ENCODE measurements around the gene AAK1. TPM values are rescaled to one million over a fixed set of nuclear protein-coding genes. Genes with fewer than 3 reads are reported as not detected.

AAK1 gene
- total RNA-seq, 1 donor from 2014 or later = 20.8 TPM

- peak overlapping the region; percentile 64 for H3K27ac ChIP-seq
- H3K36me3 ChIP-seq = no peaks in the 10 kb centered on the region
- no peak for DNase-seq (ENCODE audit: low spot score)
- peak overlapping the region; percentile 59 for H3K9ac ChIP-seq
- Mint-ChIP-seq H3K27me3 (ENCODE audit: insufficient read depth, low read depth) (no peaks in the 10 kb centered on the region), H3K9me3 (no peaks in the 10 kb centered on the region), H3K4me1 (peaks cover 23% of the 10 kb centered on the region), H3K27ac (peak overlapping the region; percentile 96), H3K36me3 (peaks cover 8% of the 10 kb centered on the region), H3K4me3 (peak overlapping the region; percentile 97)
- H3K27me3 ChIP-seq = no peaks in the 10 kb centered on the region
- H2AFZ ChIP-seq (replicated peaks) = peak overlapping the region; percentile 94
- peak overlapping the region; percentile 83 for H3K4me3 ChIP-seq
- peaks cover 31% of the 10 kb centered on the region for H3K79me2 ChIP-seq (ENCODE audit: low read depth)
- no peaks in the 10 kb centered on the region for H3K9me3 ChIP-seq (ENCODE audit: low read depth)
- H3K4me1 ChIP-seq = peaks cover 16% of the 10 kb centered on the region
- no peaks in the 10 kb centered on the region for H4K20me1 ChIP-seq (ENCODE audit: low read depth)
- TF ChIP-seq CTCF (IDR thresholded peaks at IDR 0.05) (no peak), EZH2 (IDR thresholded peaks at IDR 0.05) (no peak), EZH2phosphoT487 (IDR thresholded peaks at IDR 0.05) (no peak)
- peaks cover 19% of the 10 kb centered on the region for H3F3A ChIP-seq (ENCODE audit: low read depth)
- H3K4me2 ChIP-seq = peak overlapping the region; percentile 99
These were observed 207.0 kb downstream of the AAK1 start for GRCh38 chr2:69436596-69436937.

DNA sequence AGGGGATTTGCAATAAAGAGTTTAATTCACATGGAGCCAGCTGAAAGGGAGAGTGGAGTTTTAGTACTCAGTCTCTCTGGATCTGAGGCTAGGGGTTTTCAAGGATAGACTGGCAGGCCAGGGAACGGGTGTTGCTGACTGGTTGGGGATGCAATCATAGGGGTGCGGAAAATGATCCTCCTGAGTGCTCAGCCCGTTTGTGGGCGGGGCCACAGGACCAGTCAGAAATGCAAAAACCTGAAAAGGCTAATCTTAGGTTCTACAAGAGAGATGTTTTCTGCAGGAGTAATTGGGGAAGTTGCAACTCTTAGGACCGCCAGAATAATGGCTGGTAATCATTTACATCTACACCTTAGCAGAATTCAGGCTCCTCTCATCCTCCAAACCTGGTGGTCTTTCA is 208.8 kb downstream of the AAK1 start:
- no peaks in the 10 kb centered on the region for H3K9me3 ChIP-seq (ENCODE audit: low read depth)
- no peak for DNase-seq (ENCODE audit: low spot score)
- TF ChIP-seq CTCF (IDR thresholded peaks at IDR 0.05) (no peak), EZH2 (IDR thresholded peaks at IDR 0.05) (no peak), EZH2phosphoT487 (IDR thresholded peaks at IDR 0.05) (no peak)
- Mint-ChIP-seq H3K4me1 (peaks cover 23% of the 10 kb centered on the region), H3K27me3 (ENCODE audit: insufficient read depth, low read depth) (no peaks in the 10 kb centered on the region), H3K9me3 (no peaks in the 10 kb centered on the region), H3K27ac (no peak overlapping the region), H3K36me3 (peaks cover 8% of the 10 kb centered on the region), H3K4me3 (peak overlapping the region; percentile 18)
- H4K20me1 ChIP-seq (ENCODE audit: low read depth) = no peaks in the 10 kb centered on the region
- no peak overlapping the region for H2AFZ ChIP-seq (replicated peaks)
- H3K27ac ChIP-seq = no peak overlapping the region
- no peak overlapping the region for H3K4me3 ChIP-seq
- peak overlapping the region; percentile 99 for H3K4me2 ChIP-seq
- peaks cover 16% of the 10 kb centered on the region for H3K4me1 ChIP-seq
- no peak overlapping the region for H3K9ac ChIP-seq
- H3K79me2 ChIP-seq (ENCODE audit: low read depth) = peaks cover 31% of the 10 kb centered on the region
- H3K27me3 ChIP-seq = no peaks in the 10 kb centered on the region
- peaks cover 19% of the 10 kb centered on the region for H3F3A ChIP-seq (ENCODE audit: low read depth)
- no peaks in the 10 kb centered on the region for H3K36me3 ChIP-seq

DNA sequence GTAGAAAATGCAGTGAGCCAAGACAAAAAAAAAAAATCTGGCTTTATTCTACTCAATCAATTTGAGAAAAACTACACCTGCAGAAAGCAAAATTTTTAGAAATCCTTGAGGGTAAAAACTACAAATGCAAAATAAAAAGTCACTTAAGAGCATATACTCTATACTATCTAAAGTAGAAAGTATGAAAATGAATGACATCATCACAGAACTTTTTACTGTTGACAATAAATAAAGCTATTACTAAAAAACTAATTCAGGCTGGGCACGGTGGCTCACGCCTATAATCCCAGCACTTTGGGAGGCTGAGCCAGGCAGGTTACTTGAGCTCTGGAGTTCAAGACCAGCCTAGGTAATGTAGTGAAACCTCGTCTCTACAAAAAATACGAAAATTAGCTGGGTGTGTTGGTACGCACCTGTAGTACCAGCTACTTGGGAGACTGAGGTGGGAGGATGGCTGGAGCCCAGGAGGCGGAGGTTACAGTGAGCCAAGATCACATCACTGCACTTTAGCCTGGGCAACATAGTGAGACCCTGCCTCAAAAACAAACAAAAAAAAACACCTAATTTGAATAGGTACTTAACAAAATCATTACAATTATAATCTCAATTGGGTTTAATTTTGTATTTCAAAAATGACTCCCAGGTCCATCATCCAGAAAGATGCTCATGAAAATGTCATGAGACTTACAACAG is 213.9 kb downstream of the AAK1 start:
- Mint-ChIP-seq H3K27ac (no peak overlapping the region), H3K4me3 (no peak overlapping the region), H3K4me1 (peaks cover under 1% of the 10 kb centered on the region), H3K27me3 (ENCODE audit: insufficient read depth, low read depth) (no peaks in the 10 kb centered on the region), H3K36me3 (peaks cover 13% of the 10 kb centered on the region), H3K9me3 (no peaks in the 10 kb centered on the region)
- Histone ChIP-seq H3K79me2 (ENCODE audit: low read depth) (peaks cover 9% of the 10 kb centered on the region), H3K4me3 (no peak overlapping the region), H3F3A (ENCODE audit: low read depth) (no peaks in the 10 kb centered on the region), H3K4me2 (no peak overlapping the region), H3K9ac (no peak overlapping the region), H2AFZ (replicated peaks) (no peak overlapping the region), H3K36me3 (no peaks in the 10 kb centered on the region), H4K20me1 (ENCODE audit: low read depth) (no peaks in the 10 kb centered on the region), H3K4me1 (no peaks in the 10 kb centered on the region), H3K9me3 (ENCODE audit: low read depth) (no peaks in the 10 kb centered on the region), H3K27ac (no peak overlapping the region), H3K27me3 (no peaks in the 10 kb centered on the region)
- DNase-seq (ENCODE audit: low spot score) = no peak
- TF ChIP-seq EZH2phosphoT487 (IDR thresholded peaks at IDR 0.05) = no peak

DNA sequence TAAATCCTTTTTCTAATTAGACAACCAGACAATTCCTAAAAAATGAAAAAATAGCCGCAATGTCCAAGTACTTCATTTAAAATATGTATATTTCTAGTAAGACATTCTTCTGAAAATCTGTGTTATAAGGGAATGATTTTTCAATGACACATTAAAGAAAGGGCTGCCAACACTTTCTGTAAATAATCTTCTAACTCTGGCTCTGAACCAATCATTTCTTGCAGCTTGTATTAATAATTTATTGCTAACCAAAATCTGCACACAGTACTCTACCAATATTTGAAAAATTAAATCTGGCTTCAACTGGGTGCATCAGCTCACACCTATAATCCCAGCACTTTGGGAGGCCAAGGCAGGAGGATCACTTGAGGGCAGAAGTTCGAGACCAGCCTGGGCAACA is 214.6 kb downstream of the AAK1 start:
- H3K4me3 ChIP-seq = no peak overlapping the region
- no peak for DNase-seq (ENCODE audit: low spot score)
- H3K27ac Mint-ChIP-seq = peak overlapping the region; percentile 42
- no peaks in the 10 kb centered on the region for H3F3A ChIP-seq (ENCODE audit: low read depth)
- H3K9me3 ChIP-seq (ENCODE audit: low read depth) = no peaks in the 10 kb centered on the region
- H4K20me1 ChIP-seq (ENCODE audit: low read depth) = no peaks in the 10 kb centered on the region
- H3K4me1 Mint-ChIP-seq = no peaks in the 10 kb centered on the region
- no peak overlapping the region for H2AFZ ChIP-seq (replicated peaks)
- H3K27me3 Mint-ChIP-seq (ENCODE audit: insufficient read depth, low read depth) = no peaks in the 10 kb centered on the region
- H3K4me3 Mint-ChIP-seq = no peak overlapping the region
- no peaks in the 10 kb centered on the region for H3K4me1 ChIP-seq
- H3K79me2 ChIP-seq (ENCODE audit: low read depth) = peaks cover 2% of the 10 kb centered on the region
- no peaks in the 10 kb centered on the region for H3K36me3 ChIP-seq
- no peak for TF ChIP-seq EZH2 (IDR thresholded peaks at IDR 0.05)
- TF ChIP-seq CTCF (IDR thresholded peaks at IDR 0.05) = no peak
- no peak for TF ChIP-seq EZH2phosphoT487 (IDR thresholded peaks at IDR 0.05)
- H3K9ac ChIP-seq = no peak overlapping the region
- no peaks in the 10 kb centered on the region for H3K27me3 ChIP-seq
- peaks cover 9% of the 10 kb centered on the region for H3K36me3 Mint-ChIP-seq
- no peak overlapping the region for H3K4me2 ChIP-seq
- H3K9me3 Mint-ChIP-seq = no peaks in the 10 kb centered on the region
- H3K27ac ChIP-seq = no peak overlapping the region

Measured in neural progenitor cell (in vitro differentiated cells).